CMK (cell line): ENCODE data around the gene MRC2.

Experiments
- DNase-seq: peaks from one replicate; pipeline ENCODE4 v3.0.0-alpha.2; 2010; ENCODE audit warnings: low read depth

Gene MRC2

GRCh38 chr17:62701706-62702085 lies 74.2 kb downstream of the MRC2 start:
- DNase-seq = no peak

GRCh38 chr17:62702746-62703260 lies 75.3 kb downstream of the MRC2 start:
- no peak for DNase-seq

- no peak for DNase-seq
These were observed 75.8 kb downstream of the MRC2 start for GRCh38 chr17:62703261-62703775.

- no peak for DNase-seq
These were observed 76.4 kb downstream of the MRC2 start for GRCh38 chr17:62703776-62704380.

GRCh38 chr17:62704381-62704971 lies 77.0 kb downstream of the MRC2 start:
- no peak for DNase-seq

- no peak for DNase-seq
These were observed 77.8 kb downstream of the MRC2 start for GRCh38 chr17:62705156-62705777.

GRCh38 chr17:62705778-62706597 lies 78.5 kb downstream of the MRC2 start:
- no peak for DNase-seq

- DNase-seq = no peak
These were observed 79.3 kb downstream of the MRC2 start for GRCh38 chr17:62706598-62707424.

GRCh38 chr17:62707425-62707739 lies 79.9 kb downstream of the MRC2 start:
- DNase-seq = no peak

- DNase-seq = no peak
These were observed 81.1 kb downstream of the MRC2 start for GRCh38 chr17:62708587-62708986.

- DNase-seq = no peak
These were observed 84.7 kb downstream of the MRC2 start for GRCh38 chr17:62712171-62712581.

- no peak for DNase-seq
These were observed 85.8 kb downstream of the MRC2 start for GRCh38 chr17:62713086-62713881.

- no peak for DNase-seq
These were observed 86.7 kb downstream of the MRC2 start for GRCh38 chr17:62714016-62714777.

GRCh38 chr17:62715882-62716390 lies 88.5 kb downstream of the MRC2 start:
- DNase-seq = no peak

GRCh38 chr17:62716834-62717588 lies 89.5 kb downstream of the MRC2 start:
- DNase-seq = no peak

- no peak for DNase-seq
These were observed 90.1 kb downstream of the MRC2 start for GRCh38 chr17:62717589-62717855.

GRCh38 chr17:62717889-62718288 lies 90.4 kb downstream of the MRC2 start:
- no peak for DNase-seq

GRCh38 chr17:62718429-62718828 lies 91.0 kb downstream of the MRC2 start:
- no peak for DNase-seq

- DNase-seq = no peak
These were observed 92.1 kb downstream of the MRC2 start for GRCh38 chr17:62719586-62719985.
